Cardiac muscle cell (in vitro differentiated cells and primary cell): ENCODE measurements around the gene KRT8. TPM values are rescaled to one million over a fixed set of nuclear protein-coding genes. Genes with fewer than 3 reads are reported as not detected.

Experiments used
- DNase-seq, 2 donors: peaks; one replicate each; pipeline versions ENCODE4 v3.0.0 to v3.0.0-alpha.2; 2010 to 2017; ENCODE audit warnings: low read depth in 1 of 2, low spot score in 1 of 2
- H3K27ac ChIP-seq: fragments of 200-600 bp; sonication (generic); 2 replicates; pipeline ENCODE4 v1.5.1; 2016
- H3K27me3 ChIP-seq: fragments of 200-600 bp; sonication (generic); 2 replicates; pipeline ENCODE4 v1.6.0; 2016; ENCODE audit warnings: control low read depth
- H3K36me3 ChIP-seq: fragments of 200-600 bp; sonication (generic); 2 replicates; pipeline ENCODE4 v1.5.1; 2016; ENCODE audit warnings: control low read depth
- H3K4me1 ChIP-seq: fragments of 200-600 bp; sonication (generic); 2 replicates; pipeline ENCODE4 v1.8.1; 2017; ENCODE audit warnings: low read depth, mild to moderate bottlenecking, mixed run types
- H3K4me3 ChIP-seq: fragments of 200-600 bp; sonication (generic); 2 replicates; pipeline ENCODE4 v1.5.1; 2016; ENCODE audit warnings: mild to moderate bottlenecking
- H3K9me3 ChIP-seq: fragments of 200-600 bp; sonication (generic); 2 replicates; pipeline ENCODE4 v1.5.1; 2017; ENCODE audit warnings: low read depth, mild to moderate bottlenecking, control low read depth
- CTCF ChIP-seq: IDR thresholded peaks from 2 replicates; pipeline ENCODE4 v1.5.1; 2012; ENCODE audit warnings: low read depth, mild to moderate bottlenecking, low read length
- polyA plus RNA-seq: library from polyadenylated mRNA; unstranded; fragments of >200 nt; fragmentation: Nextera tagmentation; extraction: Ambion mirVana; gene quantifications from 2 replicates; pipeline ENCODE4 v1.2.1, GENCODE V29; 2016
- total RNA-seq: library from RNA; depleted of rRNA; stranded (reverse); fragments of >200 nt; gene quantifications from 2 replicates; pipeline ENCODE4 v1.2.3, GENCODE V29; 2016

Gene KRT8
- total and polyA plus RNA-seq, 2 experiments from 2014 or later, result 480 to 1,480 TPM

GRCh38 chr12:52877242-52877641, 27.6 kb downstream of the KRT8 start:
- H3K4me3 ChIP-seq, result no peak overlapping the region
- TF ChIP-seq CTCF, result no peak
- no peak for DNase-seq
- no peaks in the 10 kb centered on the region for H3K4me1 ChIP-seq
- H3K9me3 ChIP-seq, result no peaks in the 10 kb centered on the region
- H3K36me3 ChIP-seq, result no peaks in the 10 kb centered on the region
- no peak overlapping the region for H3K27ac ChIP-seq
- peaks cover 17% of the 10 kb centered on the region for H3K27me3 ChIP-seq

- Histone ChIP-seq H3K4me1 (no peaks in the 10 kb centered on the region), H3K9me3 (no peaks in the 10 kb centered on the region), H3K27ac (no peak overlapping the region), H3K4me3 (no peak overlapping the region), H3K27me3 (peaks cover 19% of the 10 kb centered on the region), H3K36me3 (no peaks in the 10 kb centered on the region)
- no peak for TF ChIP-seq CTCF
- DNase-seq, result no peak
Observed at GRCh38 chr12:52876372-52876771, 28.5 kb downstream of the KRT8 start.

- no peak for TF ChIP-seq CTCF
- Histone ChIP-seq H3K27ac (no peak overlapping the region), H3K4me3 (peak overlapping the region; percentile 11), H3K9me3 (no peaks in the 10 kb centered on the region), H3K27me3 (peaks cover 19% of the 10 kb centered on the region), H3K36me3 (no peaks in the 10 kb centered on the region), H3K4me1 (no peaks in the 10 kb centered on the region)
- no peak for DNase-seq
Observed at GRCh38 chr12:52874573-52875435, 30.1 kb downstream of the KRT8 start.

GRCh38 chr12:52873832-52874572, 30.9 kb downstream of the KRT8 start:
- H3K9me3 ChIP-seq, result no peaks in the 10 kb centered on the region
- no peak for TF ChIP-seq CTCF
- DNase-seq, result peak; percentile 67 to 94
- H3K4me1 ChIP-seq, result no peaks in the 10 kb centered on the region
- no peak overlapping the region for H3K27ac ChIP-seq
- peak overlapping the region; percentile 11 for H3K4me3 ChIP-seq
- no peaks in the 10 kb centered on the region for H3K36me3 ChIP-seq
- H3K27me3 ChIP-seq, result peaks cover 19% of the 10 kb centered on the region

GRCh38 chr12:52873513-52873831, 31.4 kb downstream of the KRT8 start:
- no peak for DNase-seq
- H3K4me1 ChIP-seq, result no peaks in the 10 kb centered on the region
- no peak overlapping the region for H3K27ac ChIP-seq
- peaks cover 19% of the 10 kb centered on the region for H3K27me3 ChIP-seq
- H3K9me3 ChIP-seq, result no peaks in the 10 kb centered on the region
- TF ChIP-seq CTCF, result no peak
- no peak overlapping the region for H3K4me3 ChIP-seq
- no peaks in the 10 kb centered on the region for H3K36me3 ChIP-seq
